HG03196 (cell line): ENCODE results near the gene BIRC6.
"Not testable (repeated sequence)": the region's sequence is repeated elsewhere in the genome, so short reads cannot be mapped to it uniquely, and the experiment has no call there.

Experiments used
- ATAC-seq: cut with Tn5 transposase; IDR thresholded peaks from one replicate; pipeline ENCODE4 v1.9.1; 2021; ENCODE audit not compliant: unreplicated experiment

Gene BIRC6, protein sequence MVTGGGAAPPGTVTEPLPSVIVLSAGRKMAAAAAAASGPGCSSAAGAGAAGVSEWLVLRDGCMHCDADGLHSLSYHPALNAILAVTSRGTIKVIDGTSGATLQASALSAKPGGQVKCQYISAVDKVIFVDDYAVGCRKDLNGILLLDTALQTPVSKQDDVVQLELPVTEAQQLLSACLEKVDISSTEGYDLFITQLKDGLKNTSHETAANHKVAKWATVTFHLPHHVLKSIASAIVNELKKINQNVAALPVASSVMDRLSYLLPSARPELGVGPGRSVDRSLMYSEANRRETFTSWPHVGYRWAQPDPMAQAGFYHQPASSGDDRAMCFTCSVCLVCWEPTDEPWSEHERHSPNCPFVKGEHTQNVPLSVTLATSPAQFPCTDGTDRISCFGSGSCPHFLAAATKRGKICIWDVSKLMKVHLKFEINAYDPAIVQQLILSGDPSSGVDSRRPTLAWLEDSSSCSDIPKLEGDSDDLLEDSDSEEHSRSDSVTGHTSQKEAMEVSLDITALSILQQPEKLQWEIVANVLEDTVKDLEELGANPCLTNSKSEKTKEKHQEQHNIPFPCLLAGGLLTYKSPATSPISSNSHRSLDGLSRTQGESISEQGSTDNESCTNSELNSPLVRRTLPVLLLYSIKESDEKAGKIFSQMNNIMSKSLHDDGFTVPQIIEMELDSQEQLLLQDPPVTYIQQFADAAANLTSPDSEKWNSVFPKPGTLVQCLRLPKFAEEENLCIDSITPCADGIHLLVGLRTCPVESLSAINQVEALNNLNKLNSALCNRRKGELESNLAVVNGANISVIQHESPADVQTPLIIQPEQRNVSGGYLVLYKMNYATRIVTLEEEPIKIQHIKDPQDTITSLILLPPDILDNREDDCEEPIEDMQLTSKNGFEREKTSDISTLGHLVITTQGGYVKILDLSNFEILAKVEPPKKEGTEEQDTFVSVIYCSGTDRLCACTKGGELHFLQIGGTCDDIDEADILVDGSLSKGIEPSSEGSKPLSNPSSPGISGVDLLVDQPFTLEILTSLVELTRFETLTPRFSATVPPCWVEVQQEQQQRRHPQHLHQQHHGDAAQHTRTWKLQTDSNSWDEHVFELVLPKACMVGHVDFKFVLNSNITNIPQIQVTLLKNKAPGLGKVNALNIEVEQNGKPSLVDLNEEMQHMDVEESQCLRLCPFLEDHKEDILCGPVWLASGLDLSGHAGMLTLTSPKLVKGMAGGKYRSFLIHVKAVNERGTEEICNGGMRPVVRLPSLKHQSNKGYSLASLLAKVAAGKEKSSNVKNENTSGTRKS (N-terminal part only)

DNA sequence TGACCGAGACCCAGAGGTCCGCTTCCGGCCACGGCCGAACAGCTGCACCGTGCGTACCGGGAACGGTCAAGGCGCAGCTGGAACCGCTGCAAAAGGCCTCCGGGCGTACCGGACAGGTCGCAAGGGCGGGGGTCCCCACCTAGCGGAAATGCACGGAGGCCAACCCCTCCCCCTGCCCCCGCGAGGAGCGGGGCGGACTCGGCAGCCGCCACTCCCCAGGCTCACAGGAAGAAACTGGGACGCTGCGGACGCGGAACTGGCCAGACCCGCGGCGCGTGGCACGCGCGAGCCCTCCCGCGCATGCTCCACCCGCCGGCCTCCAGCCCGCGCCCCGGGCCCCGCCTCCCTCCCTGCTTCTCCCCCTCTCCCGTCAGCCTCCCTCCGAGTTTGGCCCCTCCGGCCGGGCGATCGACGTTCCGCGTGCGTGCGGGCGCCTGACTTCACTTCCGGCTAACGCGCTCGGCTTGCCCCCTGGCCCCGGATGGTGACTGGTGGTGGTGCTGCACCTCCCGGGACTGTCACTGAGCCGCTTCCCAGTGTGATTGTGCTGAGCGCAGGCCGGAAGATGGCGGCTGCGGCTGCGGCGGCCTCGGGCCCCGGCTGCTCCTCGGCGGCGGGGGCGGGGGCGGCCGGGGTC, at the start of gene BIRC6:
TSS of gene BIRC6 (plus strand) at position 343 of the 637 bp plus-strand sequence. CDS start at position 482, 139 bp downstream.
- peak; percentile 88 for ATAC-seq

DNA sequence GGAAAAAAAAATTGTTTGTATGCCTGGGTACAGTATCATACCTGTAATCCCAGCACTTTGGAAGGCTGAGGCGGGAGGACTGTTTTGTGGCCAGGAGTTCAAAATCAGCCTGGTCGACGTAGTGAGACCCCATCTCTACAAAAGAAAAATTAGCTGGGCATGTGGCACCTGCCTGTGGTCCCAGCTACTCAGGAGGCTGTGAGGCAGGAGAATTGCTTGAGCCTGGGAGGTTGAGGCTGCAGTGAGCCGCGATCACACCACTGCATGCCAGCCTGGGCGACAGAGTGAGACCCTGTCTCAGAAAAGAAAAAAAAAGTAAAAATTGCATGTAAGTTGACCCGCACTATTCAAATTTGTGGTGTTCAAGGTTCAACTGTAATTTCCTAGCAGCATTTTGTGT, 46.2 kb upstream of the BIRC6 start:
- no peak for ATAC-seq

DNA sequence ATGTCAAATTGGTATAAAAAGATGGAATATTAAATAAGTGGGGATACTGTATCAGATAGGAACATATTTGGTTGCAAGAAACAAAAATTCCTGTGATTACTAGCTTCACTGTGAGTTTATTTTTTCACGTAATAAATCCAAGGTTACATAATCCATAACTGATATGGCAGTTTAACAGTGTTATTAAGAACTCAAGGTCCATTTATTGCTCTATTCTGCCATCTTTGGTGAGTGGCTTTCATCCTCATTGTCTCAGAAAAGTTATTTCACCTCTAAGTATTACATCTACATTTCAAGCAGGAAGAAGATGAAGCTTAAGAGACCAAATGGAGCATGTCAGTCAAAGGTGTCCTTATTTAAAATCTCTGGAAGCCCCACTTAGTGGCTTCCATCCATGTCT, 41.9 kb upstream of the BIRC6 start:
- no peak for ATAC-seq

DNA sequence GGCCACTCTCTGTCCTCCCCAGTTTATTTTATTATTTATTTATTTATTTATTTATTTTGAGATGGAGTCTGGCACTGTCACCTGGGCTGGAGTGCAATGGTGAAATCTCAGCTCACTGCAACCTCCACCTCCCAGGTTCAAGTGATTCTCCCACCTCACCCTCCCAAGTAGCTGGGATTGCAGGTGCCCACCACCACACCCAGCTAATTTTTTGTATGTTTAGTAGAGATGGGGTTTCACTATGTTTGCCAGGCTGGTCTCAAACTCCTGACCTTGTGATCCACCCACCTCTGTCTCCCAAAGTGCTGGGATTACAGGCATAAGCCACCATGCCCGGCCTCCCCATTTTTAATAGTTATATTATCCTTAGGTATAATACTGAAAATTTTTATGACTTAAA, 28.1 kb upstream of the BIRC6 start:
- not testable (repeated sequence) for ATAC-seq

DNA sequence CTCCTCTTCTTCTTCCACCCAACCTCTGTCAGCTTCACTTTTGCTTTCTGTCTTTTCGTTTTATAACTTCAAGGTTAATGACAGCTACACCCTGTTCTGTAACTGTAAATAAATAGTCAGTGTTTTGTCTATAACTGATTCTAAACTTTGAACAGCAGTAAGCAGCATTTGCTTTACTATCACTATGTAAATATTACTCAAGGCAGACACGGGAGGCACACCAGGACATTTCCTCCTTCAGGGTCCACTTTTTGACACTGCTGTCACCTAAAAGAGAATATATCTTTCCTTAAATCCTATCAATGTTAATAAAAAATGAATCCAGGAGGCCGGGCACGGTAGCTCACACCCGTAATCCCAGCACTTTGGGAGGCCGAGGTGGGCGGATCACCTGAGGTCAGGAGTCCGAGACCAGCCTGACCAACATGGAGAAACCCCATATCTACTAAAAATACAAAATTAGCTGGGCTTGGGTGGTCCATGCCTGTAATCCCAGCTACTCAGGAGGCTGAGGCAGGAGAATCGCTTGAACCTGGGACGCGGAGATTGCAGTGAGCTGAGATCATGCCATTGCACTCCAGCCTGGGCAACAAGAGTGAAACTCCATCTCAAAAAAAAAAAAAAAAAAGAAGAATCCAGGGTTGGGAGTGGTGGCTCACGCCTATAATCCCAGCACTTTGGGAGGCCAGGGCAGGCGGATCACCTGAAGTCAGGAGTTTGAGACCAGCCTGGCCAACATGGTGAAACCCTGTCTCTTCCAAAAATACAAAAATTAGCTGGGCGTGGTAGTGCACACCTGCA, 27.4 kb upstream of the BIRC6 start:
- not testable (repeated sequence) for ATAC-seq

DNA sequence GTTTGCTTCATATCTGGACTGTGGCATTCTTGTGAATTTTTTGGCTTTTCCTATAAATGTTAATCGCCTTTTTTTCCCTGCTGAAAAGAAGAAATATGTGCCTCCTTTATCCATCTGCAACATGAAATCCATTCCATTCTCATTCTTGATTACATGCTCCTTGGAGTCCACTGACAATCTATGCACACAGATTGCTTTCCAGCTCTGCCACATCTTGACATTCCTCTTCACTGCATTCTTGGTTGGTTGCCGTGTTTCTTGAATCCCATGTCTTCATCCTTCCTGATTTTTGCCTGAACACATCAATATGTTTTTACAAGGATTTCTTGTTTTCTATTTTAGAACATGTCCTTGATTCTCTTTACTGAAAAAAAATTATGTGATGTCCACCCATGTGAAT, 26.7 kb upstream of the BIRC6 start:
- no peak for ATAC-seq

DNA sequence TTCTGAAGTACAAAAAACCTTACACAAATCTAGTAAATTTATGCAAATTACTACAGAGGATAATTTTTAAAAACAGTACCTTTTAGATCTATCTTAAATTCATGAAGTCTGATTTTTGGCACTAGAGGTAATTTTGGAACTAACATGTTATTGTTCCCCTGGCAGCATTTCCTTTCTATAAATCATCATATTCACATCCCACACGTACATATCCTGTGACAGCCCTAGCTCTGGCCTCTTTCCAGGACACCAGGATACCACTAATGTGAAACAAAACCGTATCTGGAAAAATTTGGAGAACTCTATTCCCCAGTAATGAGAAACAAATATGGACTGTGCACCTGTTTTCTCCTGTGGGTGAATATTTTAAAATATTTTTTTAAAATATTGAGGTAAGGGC, 14.0 kb upstream of the BIRC6 start:
- ATAC-seq: no peak

DNA sequence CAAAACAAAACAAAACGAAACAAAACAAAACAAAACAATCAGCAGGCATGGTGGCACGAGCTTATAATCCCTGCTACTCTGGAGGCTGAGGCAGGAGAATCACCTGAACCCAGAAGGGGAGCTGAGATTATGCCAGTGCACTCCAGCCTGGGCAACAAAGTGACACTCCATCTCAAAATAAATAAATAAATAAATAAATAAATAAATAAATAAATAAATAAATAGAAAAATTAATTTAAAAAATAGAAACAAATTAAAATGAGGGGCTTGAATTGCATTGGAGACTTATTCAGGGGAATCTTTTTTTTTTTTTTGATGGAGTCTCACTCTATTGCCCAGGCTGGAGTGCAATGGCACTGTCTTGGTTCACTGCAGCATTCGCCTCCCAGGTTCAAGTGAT, 6.0 kb upstream of the BIRC6 start:
- not testable (repeated sequence) for ATAC-seq

DNA sequence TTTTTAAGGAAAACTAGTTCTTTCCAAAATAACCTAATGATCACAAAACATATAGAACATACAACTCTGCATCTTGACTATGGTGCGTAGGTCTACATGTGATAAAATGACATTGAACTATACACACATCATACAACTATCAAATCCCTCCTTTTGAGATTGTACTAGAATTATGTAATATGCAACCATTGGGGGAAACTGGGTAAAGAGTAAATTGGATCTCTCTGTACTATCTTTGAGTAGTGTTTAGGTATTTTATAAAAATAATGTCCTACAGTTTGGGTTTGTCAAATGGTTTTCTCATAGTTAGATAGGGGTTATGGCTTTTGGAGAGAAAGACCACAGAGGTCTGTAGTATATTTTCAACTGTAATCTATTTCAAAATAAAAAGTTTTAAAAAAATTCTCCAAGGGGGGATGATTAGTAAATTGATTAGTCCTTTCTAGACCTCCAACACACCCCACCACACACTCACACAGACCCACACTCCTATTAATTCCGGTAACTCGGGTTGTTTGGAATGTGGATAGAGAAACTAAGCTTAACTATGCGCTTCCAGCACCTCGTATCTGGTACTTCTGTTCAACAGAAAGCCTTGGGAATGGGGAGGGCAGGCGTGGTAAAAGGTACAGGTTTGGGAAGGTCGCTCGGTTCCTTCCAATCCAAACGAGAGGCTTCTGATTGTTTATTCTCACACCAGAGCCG, 695 bp upstream of the BIRC6 start:
- no peak for ATAC-seq

DNA sequence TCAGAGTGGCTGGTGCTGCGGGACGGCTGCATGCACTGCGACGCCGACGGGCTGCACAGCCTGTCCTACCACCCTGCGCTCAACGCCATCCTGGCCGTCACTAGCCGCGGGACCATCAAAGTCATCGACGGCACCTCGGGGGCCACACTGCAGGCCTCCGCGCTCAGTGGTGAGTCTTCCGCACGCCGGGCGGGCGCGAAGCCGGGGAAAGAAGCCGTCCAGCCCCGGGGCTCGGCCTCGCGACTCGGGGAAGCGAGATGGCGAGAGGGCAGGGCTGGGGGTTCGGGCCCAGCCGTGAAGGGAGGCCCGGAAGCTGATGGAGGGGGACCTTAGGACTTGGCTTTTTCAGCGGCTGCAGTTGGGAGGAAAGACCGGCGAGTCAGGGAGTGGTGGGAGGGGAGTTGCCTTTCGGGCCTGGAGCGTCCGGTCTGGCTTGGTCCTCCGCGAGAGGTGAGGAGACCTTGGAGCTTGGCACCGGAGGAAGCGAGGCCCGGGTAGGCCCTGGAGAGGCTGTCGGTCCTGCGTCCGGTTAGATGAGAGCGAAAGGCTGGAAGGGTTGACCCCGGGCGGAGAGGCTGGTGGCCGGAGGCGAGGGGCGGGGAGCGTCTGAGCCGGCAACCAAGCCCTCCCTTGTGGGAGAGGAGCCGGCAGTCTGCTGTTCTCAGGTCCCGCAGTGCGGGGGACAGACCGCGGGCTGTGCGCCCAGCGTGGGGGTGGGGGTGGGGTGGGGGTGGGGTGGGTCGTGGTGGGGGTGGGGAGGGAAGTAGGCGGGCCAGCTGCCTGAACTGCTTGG, 691 bp downstream of the BIRC6 start:
- ATAC-seq: peak; percentile 9

DNA sequence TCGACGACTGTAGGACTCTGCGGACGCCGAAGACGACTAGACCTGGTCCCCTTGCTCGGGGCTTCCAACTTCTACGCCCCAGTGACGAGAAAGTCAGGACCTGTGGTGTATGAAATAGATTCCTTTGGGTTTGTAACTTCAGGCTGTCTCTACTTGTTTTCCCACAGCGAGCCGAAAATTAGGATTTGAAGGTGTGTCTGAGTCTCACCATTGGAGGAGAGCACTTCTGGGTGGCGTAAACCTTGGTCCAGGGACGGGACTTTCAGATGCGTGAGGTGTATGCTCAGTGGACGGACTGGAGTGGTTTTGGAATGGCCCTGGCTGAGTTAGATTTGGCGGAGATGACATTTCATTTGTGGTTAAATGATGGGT, 1.3 kb downstream of the BIRC6 start:
- no peak for ATAC-seq

DNA sequence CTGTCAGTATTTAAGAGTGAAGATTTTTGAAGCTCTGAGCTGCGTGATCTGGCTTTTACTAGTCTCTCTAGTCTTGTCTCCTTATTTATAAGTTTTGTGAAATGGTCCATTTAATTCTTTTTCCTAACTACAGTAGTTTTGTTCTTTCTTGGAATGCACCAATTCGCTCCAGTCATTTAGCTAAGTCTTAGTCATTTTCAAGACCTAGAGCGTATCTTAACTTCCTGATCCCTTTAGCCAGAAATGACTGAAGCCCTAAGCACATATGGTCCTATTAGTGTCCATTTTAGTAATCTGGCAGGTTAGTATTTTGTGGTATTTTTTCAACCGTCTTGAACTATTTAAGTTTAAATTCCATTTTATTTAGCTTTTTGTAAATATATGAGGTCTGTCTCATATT, 3.6 kb downstream of the BIRC6 start:
- ATAC-seq: no peak

DNA sequence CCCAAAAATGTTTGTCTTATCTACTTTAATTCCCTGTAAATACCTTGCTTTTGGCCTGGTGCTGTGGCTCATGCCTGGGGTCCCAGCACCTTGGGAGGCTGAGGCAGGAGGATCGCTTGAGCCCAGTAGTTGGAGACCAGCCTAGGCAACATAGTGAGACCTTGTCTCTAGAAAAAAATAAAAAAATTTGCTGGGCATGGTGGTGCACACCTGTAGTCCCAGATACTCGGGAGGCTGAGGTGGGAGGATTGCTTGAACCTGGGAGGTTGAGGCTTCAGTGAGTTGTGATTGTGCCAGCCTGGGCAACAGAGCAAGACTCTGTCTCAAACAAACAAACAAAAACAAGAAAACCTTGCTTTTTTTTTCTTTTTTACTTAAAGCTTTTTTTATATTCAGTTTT, 6.2 kb downstream of the BIRC6 start:
- ATAC-seq: not testable (repeated sequence)

DNA sequence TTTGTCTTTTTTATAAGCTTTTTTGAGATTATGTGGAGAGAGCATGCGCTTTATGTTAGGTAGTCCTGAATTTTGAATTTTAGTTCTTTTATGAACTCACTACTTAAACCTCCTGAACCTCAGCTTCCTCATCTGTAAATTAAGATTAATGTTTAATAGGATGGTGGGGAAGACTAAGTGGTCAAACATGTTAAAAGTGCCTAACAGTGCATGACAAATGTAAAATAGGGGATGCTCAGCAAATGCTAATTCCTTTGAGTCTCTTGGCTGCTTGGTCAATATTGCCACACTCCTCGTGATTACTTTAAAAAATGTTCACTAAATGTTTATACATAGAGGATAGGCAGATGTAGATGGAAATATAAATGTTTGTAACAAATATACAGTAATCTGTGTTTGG, 6.8 kb downstream of the BIRC6 start:
- ATAC-seq: peak; percentile 57

DNA sequence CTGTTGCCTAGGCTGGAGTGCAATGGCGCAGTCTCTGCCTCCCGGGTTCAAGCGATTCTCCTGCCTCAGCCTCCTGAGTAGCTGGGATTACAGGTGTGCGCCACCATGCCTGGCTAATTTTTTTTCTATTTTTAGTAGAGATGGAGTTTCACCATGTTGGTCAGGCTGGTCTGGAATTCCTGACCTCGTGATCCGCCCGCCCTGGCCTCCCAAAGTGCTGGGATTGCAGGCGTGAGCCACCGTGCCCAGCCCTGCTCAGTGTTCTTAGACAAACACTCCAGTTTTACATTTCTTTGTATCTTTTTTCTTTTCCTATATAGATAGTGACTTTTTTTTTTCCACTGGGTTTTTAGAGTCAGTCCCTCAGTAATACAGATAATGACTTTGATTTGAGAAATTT, 7.5 kb downstream of the BIRC6 start:
- ATAC-seq: not testable (repeated sequence)

DNA sequence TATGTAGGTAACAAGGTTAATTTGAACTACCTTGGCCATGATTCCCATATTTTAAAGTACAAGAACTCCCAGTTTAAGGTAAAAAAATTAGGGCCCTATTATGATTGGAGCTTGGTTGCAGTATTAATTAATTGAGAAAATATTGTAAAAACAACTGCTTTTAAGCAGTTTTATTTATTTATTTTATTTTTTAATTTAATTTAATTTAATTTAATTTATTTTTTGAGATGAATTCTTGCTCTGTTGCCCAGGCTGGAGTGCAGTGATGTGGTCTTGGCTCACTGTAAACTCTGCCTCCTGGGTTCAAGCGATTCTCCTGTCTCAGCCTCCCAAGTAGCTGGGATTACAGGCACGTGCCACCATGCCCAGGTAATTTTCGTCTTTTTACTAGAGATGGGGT, 8.9 kb downstream of the BIRC6 start:
- not testable (repeated sequence) for ATAC-seq

DNA sequence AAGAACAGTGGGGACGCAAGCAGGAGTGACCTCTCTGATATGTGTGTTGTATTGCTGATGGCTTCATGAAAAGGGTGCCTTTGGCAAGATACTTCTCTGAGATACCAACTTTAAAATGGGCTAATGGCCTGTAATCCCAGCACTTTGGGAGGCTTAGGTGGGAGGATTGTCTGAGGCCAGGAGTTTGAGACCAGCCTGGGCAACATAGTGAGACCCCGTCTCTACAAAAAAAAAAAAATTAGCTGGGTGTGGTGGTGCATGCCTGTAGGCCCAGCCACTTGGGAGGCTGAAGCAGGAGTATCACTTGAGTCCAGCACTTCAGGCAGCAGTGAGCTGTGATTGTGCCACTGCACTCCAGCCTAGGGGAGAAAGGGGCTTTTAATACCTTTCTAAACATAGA, 9.8 kb downstream of the BIRC6 start:
- ATAC-seq: no peak

DNA sequence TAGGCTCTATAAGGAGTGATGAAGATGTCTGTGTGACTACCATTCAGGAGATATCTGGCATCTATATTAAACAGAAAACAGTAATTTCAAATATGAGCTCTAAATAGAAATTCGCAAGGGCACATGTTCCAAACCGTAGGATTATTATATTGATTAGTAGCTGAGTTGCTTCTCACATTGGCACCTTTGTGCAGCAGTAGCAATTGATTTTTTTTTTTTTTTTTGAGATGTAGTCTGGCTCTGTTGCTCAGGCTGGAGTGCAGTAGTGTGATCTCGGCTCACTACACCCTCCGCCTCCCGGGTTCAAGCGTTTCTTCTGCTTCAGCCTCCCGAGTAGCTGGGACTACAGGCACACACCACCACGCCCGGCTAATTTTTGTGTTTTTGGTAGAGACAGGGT, 12.4 kb downstream of the BIRC6 start:
- no peak for ATAC-seq

DNA sequence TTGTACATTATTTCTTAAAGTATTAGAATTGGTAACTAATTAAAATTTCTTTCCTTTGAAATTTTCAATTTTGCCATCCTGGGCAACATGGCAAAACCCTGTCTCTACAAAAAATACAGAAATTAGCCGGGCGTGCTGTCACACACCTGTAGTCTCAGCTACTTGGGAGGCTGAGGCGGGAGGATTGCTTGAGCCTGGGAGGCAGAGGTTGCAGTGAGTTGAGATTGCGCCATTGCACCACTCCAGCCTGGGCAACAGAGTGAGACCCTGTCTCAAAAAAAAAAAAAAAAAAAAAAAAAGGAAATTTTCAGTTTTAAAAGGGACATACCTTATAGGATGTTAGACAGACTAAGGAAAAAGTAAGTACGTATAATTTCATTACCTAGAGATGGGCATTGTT, 14.1 kb downstream of the BIRC6 start:
- ATAC-seq: not testable (repeated sequence)
